HG02870 (cell line): ENCODE data around the gene TREX2.

Source experiments
- ATAC-seq: cut with Tn5 transposase; IDR thresholded peaks from one replicate; pipeline ENCODE4 v1.9.1; 2021; ENCODE audit warnings: mild to moderate bottlenecking, moderate library complexity; ENCODE audit not compliant: unreplicated experiment

The TREX2 gene

GRCh38 chrX:153440556-153441135, 5.2 kb downstream of the TREX2 start:
- ATAC-seq: no peak

DNA sequence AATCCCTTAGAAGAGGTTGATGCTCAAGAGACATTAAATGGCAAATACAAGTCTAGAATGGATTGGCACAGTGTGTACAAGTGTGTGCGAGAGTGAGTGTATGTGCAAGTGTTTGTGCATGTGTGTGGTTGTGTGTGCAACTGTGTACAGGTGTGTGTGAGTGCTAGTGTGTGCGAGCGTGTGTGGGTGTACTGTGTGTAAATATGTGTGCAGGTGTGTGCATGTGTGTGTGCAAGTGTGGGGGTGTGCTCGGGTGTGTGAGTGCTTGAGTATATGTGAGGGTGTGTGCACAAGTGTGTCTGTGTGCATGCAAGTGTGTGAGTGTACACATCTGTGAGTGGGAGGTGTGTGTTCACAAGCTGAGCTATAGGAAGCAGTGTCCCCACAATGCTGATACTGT, 5.9 kb downstream of the TREX2 start:
- no peak for ATAC-seq

DNA sequence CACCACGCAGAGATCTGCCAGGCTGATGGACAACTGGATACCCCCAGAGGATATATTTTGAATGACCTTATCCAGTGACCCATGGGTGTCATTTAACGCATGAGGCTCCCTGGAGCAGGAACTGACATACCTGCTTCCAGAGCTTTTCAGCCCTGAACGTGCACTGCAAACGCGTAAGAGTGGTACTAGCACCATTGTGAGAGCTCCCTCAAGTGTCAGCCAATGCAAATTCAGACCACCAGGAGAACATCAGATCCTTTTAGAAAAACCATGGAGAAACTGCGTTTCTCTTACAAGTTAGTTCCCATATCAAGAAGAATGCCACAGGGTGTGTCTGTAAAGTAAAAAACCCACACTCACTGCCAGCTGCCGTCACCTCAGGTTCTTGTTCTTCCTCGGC, 7.3 kb downstream of the TREX2 start:
- no peak for ATAC-seq

- ATAC-seq: no peak
Measured at GRCh38 chrX:153435845-153436244, 10.0 kb downstream of the TREX2 start.

DNA sequence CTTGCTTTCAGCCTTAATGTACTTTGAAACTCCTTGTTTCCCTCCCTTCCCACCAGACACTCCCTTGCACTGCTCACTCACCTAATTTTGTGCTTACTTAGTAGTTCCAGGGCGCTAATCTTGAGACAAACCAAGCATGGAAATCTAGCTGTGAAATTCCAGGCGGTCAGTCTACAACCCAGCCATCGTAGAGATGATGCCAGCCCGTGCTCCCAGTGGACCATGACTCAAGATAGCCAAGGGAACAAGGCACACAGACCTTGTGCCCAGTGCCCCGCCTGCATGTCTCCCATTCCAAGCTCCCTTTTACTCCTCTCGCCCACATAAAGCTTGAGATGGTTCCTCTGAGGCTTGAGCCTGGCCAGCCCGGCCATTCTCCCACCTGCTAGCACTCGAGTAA, 11.1 kb downstream of the TREX2 start:
- no peak for ATAC-seq

- no peak for ATAC-seq
Measured at GRCh38 chrX:153433781-153434285, 12.0 kb downstream of the TREX2 start.

GRCh38 chrX:153433161-153433680, 12.6 kb downstream of the TREX2 start:
- no peak for ATAC-seq

GRCh38 chrX:153430796-153431195, 15.1 kb downstream of the TREX2 start:
- no peak for ATAC-seq

- ATAC-seq: no peak
Measured at GRCh38 chrX:153426204-153426603, 19.7 kb downstream of the TREX2 start.

GRCh38 chrX:153423652-153424051, 22.2 kb downstream of the TREX2 start:
- ATAC-seq: no peak

GRCh38 chrX:153421856-153422255, 24.0 kb downstream of the TREX2 start:
- ATAC-seq: no peak

DNA sequence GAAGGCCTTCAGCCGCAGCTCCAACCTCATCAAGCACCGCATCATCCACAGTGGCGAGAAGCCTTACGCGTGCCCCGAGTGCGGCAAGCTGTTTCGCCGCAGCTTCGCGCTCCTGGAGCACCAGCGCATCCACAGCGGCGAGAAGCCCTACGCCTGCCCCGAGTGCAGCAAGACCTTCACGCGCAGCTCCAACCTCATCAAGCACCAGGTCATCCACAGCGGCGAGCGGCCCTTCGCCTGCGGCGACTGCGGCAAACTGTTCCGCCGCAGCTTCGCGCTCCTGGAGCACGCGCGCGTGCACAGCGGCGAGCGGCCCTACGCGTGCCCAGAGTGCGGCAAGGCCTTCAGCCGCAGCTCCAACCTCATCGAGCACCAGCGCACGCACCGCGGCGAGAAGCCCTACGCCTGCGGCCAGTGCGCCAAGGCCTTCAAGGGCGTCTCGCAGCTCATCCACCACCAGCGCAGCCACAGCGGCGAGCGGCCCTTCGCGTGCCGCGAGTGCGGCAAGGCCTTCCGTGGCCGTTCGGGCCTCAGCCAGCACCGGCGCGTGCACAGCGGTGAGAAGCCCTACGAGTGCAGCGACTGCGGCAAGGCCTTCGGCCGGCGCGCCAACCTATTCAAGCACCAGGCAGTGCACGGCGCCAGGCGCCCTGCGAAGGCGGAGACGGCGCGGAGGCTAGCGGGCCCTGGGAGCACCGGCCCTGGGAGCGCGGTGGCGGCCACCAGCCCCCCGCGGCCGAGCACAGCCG, 24.8 kb downstream of the TREX2 start:
- ATAC-seq: no peak

- ATAC-seq: no peak
Measured at GRCh38 chrX:153417637-153418036, 28.2 kb downstream of the TREX2 start.

GRCh38 chrX:153416781-153417450, 28.9 kb downstream of the TREX2 start:
- no peak for ATAC-seq

DNA sequence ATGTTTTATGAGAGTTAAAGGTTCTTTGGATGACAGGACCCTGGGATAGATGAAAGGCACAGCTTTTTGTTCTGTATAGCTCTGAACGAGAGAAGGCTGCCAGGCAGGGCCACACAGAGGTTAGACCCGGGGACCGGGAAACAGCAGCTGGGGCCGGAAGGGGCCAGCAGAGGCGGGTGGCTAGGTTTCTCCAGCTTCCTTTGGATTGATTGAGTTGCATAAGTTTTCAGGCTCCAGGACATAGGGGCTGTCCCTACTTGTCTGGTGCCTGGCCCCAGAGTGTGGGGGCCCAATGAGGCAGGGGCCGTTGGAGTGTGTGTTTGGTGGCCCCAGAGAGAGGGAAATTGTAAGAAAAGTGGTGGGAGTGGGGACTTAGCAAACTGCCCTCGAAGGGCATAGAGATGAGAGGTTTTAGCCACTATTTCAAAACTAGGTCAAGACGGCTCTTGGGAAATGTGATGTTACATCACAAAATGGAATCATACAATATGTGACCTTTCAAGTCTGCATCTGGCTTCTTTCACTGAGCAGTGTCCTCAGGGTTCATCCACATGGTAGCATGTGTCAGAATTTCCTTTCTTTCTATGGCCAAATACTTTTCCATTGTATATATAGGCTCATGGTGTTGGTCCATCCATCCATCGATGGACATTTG, 30.9 kb downstream of the TREX2 start:
- ATAC-seq: no peak

DNA sequence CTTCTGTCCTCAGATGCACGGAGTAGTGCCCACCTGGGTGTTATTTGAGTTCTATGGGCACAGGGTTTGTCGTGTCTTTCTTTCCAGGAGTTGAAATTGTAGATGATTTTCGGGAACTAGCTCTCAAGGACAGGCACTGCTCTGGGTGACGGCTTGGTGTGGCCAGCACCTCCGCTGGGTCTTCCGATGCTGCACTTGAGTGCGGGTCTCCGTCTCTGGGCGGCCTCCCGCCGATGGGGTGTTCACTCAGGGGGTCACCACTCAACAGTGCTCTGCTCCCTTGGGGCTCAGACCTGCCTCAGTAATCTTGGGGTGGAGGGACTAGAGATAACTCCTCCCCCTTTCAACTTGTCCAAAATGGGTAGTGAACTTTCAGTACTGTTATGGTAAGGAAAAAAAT, 32.1 kb downstream of the TREX2 start:
- no peak for ATAC-seq

GRCh38 chrX:153412746-153413720, 32.8 kb downstream of the TREX2 start:
- no peak for ATAC-seq

DNA sequence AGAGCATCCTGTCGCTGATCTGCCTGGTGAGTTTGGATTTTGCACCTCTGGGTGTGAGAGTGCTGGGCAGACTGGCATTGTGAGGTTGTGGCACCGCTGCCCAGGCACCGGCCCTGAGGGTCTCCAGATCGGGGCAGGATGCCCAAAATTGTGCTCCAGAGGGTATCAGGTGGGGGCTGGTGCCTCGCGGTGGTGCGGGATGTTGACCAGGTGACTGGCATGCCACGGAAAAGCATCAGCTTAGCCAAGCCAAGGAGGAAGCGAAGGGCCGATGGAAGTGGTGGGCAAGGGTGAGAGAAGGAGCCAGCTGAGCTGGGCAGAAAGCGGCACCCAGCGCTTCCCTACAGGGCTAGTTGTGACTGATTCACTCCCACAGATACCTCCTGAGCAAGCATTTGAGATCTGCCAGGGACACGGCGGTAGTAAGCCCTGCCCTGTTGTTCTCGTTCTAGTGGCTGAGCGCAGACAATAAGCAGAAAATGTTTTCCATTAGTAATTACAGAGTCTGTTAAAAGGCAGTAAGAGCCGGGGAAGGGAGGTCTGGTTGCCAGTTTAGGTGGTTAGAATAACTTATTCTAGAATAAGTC, 33.8 kb downstream of the TREX2 start:
- no peak for ATAC-seq

DNA sequence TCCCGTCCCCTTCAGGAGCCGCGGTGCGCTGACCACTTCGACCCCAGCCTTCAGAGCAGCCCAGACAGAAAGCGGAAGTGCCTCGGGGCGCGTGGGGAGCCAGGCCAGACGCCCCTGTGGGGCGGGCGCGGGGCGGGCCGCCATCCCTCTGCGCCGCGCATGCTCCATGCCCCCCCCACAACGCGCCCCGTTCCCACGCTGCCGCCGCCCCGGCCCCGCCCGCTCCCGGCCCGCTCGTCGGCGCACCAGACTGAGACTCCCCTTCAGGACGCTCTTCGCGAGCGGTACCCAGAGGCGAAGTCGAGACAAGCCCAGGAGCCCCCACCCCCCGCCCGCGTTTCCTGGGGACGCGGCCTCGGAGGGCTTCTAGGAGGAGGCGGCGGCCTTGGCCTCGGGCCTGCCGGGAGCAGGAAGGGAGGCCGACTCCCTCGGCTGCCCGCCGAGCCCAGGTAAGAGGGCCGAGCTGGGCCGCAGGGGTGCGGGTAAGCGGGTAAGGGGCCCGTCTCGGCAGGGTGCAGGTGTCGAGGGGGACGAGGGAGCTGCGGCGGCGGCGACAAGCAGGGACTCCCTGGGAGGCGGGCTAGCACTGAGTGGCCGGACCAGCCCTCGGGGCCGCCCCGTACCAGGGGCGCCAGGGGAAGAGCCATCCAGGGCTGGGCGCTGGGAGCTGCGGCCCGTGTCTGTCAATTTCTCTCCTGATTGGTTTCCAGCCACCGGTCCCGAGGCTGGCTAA, 34.4 kb downstream of the TREX2 start, which contains the start of gene ZFP92:
Gene ZFP92, plus strand, starts transcription at position 218 of the 733 bp plus-strand sequence. CDS start 6,851 bp downstream, outside the sequence.
- peak; percentile 49 for ATAC-seq
